Caco-2 (cell line): Measurements from ENCODE around the gene EPHA1. TPM values are rescaled to one million over a fixed set of nuclear protein-coding genes. Genes with fewer than 3 reads are reported as not detected.

ENCODE experiments used
- BruUV-seq: library from RNA; stranded (reverse); fragments of 400-500 nt; replicated peaks from 2 replicates; lab custom pipeline; 2021; lab: Mats Ljungman, UMichigan
- CTCF ChIA-PET: fragments of 300-600 bp; sonication (Branson Sonifier 250); formaldehyde crosslinking; loops from one replicate; lab custom pipeline; 2022; ENCODE audit warnings: antibody characterized with exemption; lab: Charles Lee
- POLR2A ChIA-PET: fragments of 300-600 bp; sonication (Branson Sonifier 250); formaldehyde crosslinking; loops from one replicate; lab custom pipeline; 2022; ENCODE audit warnings: antibody characterized with exemption; lab: Charles Lee
- DNase-seq, 2 experiments: peaks; one replicate each; pipeline versions ENCODE4 v3.0.0 to v3.0.0-alpha.2; 2020 to 2022
- H3K27me3 ChIP-seq: replicated peaks from 2 replicates; pipeline ENCODE4 v1.6.0; 2011; ENCODE audit warnings: low read length; ENCODE audit not compliant: control insufficient read depth, insufficient read depth
- H3K36me3 ChIP-seq: 2 replicates; pipeline ENCODE4 v1.5.1; 2011; ENCODE audit warnings: low read length; ENCODE audit not compliant: control insufficient read depth, insufficient read depth
- H3K4me1 ChIP-seq: fragments of 250-450 bp; sonication (Bioruptor Pico); 2 replicates; pipeline ENCODE4 v1.5.1; 2020; ENCODE audit warnings: mild to moderate bottlenecking
- H3K4me3 ChIP-seq: 2 replicates; pipeline ENCODE4 v1.5.1; 2011; ENCODE audit warnings: low read depth, mild to moderate bottlenecking, control low read depth, low read length
- H3K9me3 ChIP-seq: fragments of 250-450 bp; sonication (Bioruptor Pico); 2 replicates; pipeline ENCODE4 v1.5.1; 2020; ENCODE audit warnings: mild to moderate bottlenecking, moderate library complexity
- H3K27ac Mint-ChIP-seq: one replicate; pipeline ENCODE4 v1.8.0; 2022; ENCODE audit warnings: mixed read lengths; ENCODE audit not compliant: unreplicated experiment
- H3K27me3 Mint-ChIP-seq: one replicate; pipeline ENCODE4 v1.8.0; 2022; ENCODE audit warnings: mixed read lengths; ENCODE audit not compliant: insufficient read depth, unreplicated experiment
- H3K36me3 Mint-ChIP-seq: one replicate; pipeline ENCODE4 v1.8.0; 2022; ENCODE audit warnings: mild to moderate bottlenecking, mixed read lengths; ENCODE audit not compliant: insufficient read depth, unreplicated experiment
- H3K4me1 Mint-ChIP-seq: one replicate; pipeline ENCODE4 v1.8.0; 2022; ENCODE audit warnings: low read depth, mixed read lengths; ENCODE audit not compliant: unreplicated experiment
- H3K4me3 Mint-ChIP-seq: one replicate; pipeline ENCODE4 v1.8.0; 2022; ENCODE audit warnings: mild to moderate bottlenecking, moderate library complexity, mixed read lengths; ENCODE audit not compliant: unreplicated experiment
- H3K9me3 Mint-ChIP-seq: one replicate; pipeline ENCODE4 v1.8.0; 2022; ENCODE audit warnings: mixed read lengths; ENCODE audit not compliant: unreplicated experiment
- CTCF ChIP-seq, 2 experiments: fragments of 200-600 bp in 1 of 2; IDR thresholded peaks; 1 replicate in 1 of 2; 2 replicates in 1 of 2; pipeline versions ENCODE4 v1.5.1 to v1.8.0; 2011 to 2022; ENCODE audit warnings: antibody characterized with exemption in 1 of 2, control low read depth in 1 of 2, inconsistent platforms in 1 of 2, low read depth in 1 of 2, low read length in 1 of 2, mild to moderate bottlenecking in 1 of 2, moderate library complexity in 1 of 2; ENCODE audit not compliant: insufficient read depth in 1 of 2, severe bottlenecking in 1 of 2, unreplicated experiment in 1 of 2
- intact Hi-C: fragments of 100-400 bp; cut with micrococcal nuclease; formaldehyde crosslinking; loops from one replicate; pipeline ENCODE4 v1.10.0; 2022; ENCODE audit not compliant: unreplicated experiment
- microRNA-seq: library from miRNA; unstranded; fragments of <30 nt; microRNA quantifications from one replicate; pipeline ENCODE4 v1.2.0, GENCODE V29; 2022
- total RNA-seq: library from RNA; stranded (reverse); gene quantifications from 2 replicates; pipeline ENCODE4 v1.2.3, GENCODE V29; 2022

EPHA1 gene
- total RNA-seq, 1 experiment from 2014 or later = 66.6 TPM

DNA sequence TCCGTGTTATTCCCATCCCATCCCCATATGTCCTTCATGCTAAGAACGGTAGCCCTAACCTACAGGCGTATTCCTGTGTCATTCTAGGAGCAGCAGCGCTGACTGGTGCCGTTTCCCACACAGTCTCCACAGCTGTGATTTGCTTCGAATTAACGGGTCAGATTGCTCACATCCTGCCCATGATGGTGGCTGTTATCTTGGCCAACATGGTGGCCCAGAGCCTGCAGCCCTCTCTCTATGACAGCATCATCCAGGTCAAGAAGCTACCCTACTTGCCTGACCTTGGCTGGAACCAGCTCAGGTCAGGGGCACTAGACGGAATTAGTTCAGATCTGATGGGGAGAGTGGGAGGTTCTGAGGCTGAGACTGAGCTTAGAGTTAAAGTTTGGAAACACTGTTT is 66.8 kb downstream of the EPHA1 start:
- H3K27me3 ChIP-seq = no peaks in the 10 kb centered on the region
- H3K36me3 ChIP-seq = no peaks in the 10 kb centered on the region
- H3K4me1 Mint-ChIP-seq = no peaks in the 10 kb centered on the region
- intact Hi-C loops = no loop called here
- H3K4me3 Mint-ChIP-seq = no peak overlapping the region
- BruUV-seq = no TSS peak
- no peaks in the 10 kb centered on the region for H3K36me3 Mint-ChIP-seq
- DNase-seq = no peak
- ChIA-PET CTCF (interaction anchor here (1.2 kb wide), 1 partner anchor 79 kb away, joined by 3 read pairs; the partner anchor contains the start of gene GSTK1), POLR2A (no interaction called here)
- no peaks in the 10 kb centered on the region for H3K9me3 ChIP-seq
- H3K4me3 ChIP-seq = no peak overlapping the region
- no peaks in the 10 kb centered on the region for H3K4me1 ChIP-seq
- no peaks in the 10 kb centered on the region for H3K9me3 Mint-ChIP-seq
- no peaks in the 10 kb centered on the region for H3K27me3 Mint-ChIP-seq
- no peak overlapping the region for H3K27ac Mint-ChIP-seq
- TF ChIP-seq CTCF (IDR thresholded peaks at IDR 0.05; ENCODE audit: insufficient read depth in 1 of 2, low read depth in 1 of 2, low read length in 1 of 2, severe bottlenecking in 1 of 2, unreplicated experiment in 1 of 2) = no peak

Small RNA genes lying within 50 kb of the gene (microRNA-seq; reads per million reads assigned to microRNA genes)
- 0.56 reads per million for gene MIR6892

Other genes with a start within 250 kb of the EPHA1 start
- gene TAS2R39, start 225.4 kb downstream of the EPHA1 start, total RNA-seq = not detected in 2 replicates
- gene TAS2R40, start 186.8 kb downstream of the EPHA1 start, total RNA-seq = not detected in 2 replicates
- 127 and 134 TPM in 2 replicates for gene GSTK1, start 145.4 kb downstream of the EPHA1 start, total RNA-seq
- 19.1 and 26.2 TPM in 2 replicates for gene TMEM139, start 123.9 kb downstream of the EPHA1 start, total RNA-seq
- gene CASP2, start 120.5 kb downstream of the EPHA1 start, total RNA-seq = 51.7 and 62.0 TPM in 2 replicates
- 1.8 and 1.9 TPM in 2 replicates for gene CLCN1, start 92.7 kb downstream of the EPHA1 start, total RNA-seq
- gene FAM131B, start 46.1 kb downstream of the EPHA1 start, total RNA-seq = 20.2 and 22.3 TPM in 2 replicates
- gene ZYX, start 27.5 kb downstream of the EPHA1 start, total RNA-seq = 147 and 160 TPM in 2 replicates
- not detected in 2 replicates for gene TAS2R60, start 34.6 kb upstream of the EPHA1 start, total RNA-seq
- not detected in 2 replicates for gene TAS2R41, start 69.0 kb upstream of the EPHA1 start, total RNA-seq
- gene CTAGE15, start 162.9 kb upstream of the EPHA1 start, total RNA-seq = not detected in 2 replicates
- 0.05 TPM in 1 of 2 replicates, not detected in the other for gene TCAF2, start 212.1 kb upstream of the EPHA1 start, total RNA-seq